AG08396 (cell line): Measurements from ENCODE around the gene SORBS2.
"Not testable (repeated sequence)": the region's sequence is repeated elsewhere in the genome, so short reads cannot be mapped to it uniquely, and the experiment has no call there.

Source experiments
- DNase-seq: peaks from one replicate; pipeline ENCODE4 v3.0.0; 2012; ENCODE audit warnings: low spot score, mixed read lengths

The SORBS2 gene

GRCh38 chr4:185735866-185736400 is 76.1 kb downstream of the SORBS2 start:
- no peak for DNase-seq

- DNase-seq, result no peak
These were observed 77.1 kb downstream of the SORBS2 start for GRCh38 chr4:185734930-185735329.

GRCh38 chr4:185734214-185734613 is 77.8 kb downstream of the SORBS2 start:
- DNase-seq, result no peak

- DNase-seq, result no peak
These were observed 81.0 kb downstream of the SORBS2 start for GRCh38 chr4:185730849-185731608.

DNA sequence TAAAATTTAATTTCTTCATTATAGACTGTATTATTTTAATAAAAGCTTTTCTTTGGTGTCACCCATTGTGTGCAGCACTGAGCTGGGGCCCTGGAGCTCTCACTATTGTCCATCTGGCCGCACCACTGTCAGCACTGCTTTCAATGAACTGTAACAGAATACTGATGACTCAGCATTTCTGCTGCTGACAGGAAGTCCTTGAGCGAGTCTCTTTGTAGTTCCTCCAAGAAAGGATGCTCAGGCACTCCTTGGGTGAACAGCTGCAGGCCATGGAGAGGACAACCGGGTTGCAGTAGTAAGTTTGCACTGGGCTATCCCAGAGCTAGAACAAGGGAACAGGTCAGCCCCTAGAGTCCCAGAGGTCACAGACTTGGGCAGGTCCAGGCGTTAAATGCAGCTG is 81.6 kb downstream of the SORBS2 start:
- DNase-seq, result no peak

- no peak for DNase-seq
These were observed 82.6 kb downstream of the SORBS2 start for GRCh38 chr4:185729391-185729804.

- no peak for DNase-seq
These were observed 83.1 kb downstream of the SORBS2 start for GRCh38 chr4:185728893-185729292.

GRCh38 chr4:185726931-185727330 is 85.1 kb downstream of the SORBS2 start:
- no peak for DNase-seq

DNA sequence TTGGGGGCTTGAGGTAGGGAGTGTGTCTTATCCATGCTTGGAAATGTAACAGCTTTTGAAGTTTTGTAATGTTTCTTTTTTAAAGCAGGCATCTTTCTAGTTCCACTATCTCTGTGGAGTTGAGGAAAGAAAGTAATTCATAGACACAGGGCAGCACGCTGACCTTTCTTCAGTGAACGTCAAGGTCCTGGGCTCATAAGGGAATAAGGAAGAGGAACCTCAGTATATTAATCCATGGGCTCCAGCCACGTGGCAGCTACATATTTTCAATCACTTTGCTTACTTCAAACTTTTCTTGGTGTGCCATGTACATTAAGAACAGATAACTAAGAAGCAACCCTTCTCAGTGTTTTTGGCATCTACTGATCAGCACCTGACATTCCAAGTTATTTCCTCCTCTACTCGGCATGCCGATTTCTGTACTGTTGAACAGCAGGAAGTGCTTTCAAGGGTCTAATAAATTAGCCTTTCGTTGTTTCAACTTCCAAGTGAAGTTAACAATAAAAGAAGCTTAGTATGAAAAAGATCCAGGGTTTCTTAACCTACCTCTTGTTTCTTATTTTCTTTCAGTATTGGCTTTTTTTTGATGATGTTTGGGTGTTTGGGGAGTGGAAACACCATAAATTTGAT is 88.2 kb downstream of the SORBS2 start:
- DNase-seq, result no peak

DNA sequence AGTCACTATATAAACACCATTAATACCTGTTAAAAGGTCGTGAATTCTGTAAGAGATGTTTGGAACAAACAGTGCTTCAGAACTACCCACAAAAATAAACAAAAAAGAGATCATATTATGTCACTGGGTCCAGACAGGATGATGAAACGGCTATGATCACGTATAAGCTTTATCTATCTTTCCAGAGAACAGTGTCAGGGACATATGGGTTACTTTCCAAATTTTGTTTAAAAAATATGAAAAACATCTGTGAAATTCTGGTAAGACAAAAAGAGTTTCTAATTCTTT is 90.0 kb downstream of the SORBS2 start:
- DNase-seq, result no peak

- no peak for DNase-seq
These were observed 90.6 kb downstream of the SORBS2 start for GRCh38 chr4:185721190-185722028.

DNA sequence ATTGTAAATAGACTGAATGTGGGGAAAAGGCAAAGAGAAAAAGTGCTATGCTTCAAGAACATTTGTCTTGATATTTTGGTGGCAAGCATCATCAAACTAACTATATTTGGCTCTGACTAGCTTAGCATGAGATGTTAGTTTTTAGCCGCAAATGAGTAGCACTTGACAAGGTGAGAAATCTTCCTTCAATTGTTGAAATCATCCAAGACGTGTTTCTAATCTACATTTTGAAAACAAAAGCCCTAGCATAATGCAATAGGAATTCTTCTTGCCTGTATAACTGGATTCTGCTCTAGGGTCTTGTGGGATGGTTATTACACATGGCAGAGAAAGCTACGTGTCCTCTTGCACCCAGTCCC is 92.5 kb downstream of the SORBS2 start:
- DNase-seq, result no peak

- no peak for DNase-seq
These were observed 93.2 kb downstream of the SORBS2 start for GRCh38 chr4:185718578-185719499.

DNA sequence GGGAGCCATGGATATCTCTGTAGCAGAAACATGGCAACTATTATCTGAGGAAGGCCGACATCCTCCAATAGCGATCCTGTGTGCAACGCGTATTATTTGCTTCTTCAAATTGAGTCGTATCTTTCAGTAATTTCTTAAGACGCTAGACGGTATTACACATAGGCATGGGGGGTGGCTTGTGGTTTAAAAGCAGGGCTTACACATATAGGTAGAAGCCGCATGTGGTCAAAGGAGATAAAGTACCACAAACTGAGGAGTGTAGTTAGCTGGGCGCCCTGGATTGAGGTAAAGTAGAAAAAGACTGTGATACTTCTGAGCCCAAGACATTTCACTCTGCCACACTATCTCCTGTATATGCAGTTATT is 94.6 kb downstream of the SORBS2 start:
- DNase-seq, result no peak

DNA sequence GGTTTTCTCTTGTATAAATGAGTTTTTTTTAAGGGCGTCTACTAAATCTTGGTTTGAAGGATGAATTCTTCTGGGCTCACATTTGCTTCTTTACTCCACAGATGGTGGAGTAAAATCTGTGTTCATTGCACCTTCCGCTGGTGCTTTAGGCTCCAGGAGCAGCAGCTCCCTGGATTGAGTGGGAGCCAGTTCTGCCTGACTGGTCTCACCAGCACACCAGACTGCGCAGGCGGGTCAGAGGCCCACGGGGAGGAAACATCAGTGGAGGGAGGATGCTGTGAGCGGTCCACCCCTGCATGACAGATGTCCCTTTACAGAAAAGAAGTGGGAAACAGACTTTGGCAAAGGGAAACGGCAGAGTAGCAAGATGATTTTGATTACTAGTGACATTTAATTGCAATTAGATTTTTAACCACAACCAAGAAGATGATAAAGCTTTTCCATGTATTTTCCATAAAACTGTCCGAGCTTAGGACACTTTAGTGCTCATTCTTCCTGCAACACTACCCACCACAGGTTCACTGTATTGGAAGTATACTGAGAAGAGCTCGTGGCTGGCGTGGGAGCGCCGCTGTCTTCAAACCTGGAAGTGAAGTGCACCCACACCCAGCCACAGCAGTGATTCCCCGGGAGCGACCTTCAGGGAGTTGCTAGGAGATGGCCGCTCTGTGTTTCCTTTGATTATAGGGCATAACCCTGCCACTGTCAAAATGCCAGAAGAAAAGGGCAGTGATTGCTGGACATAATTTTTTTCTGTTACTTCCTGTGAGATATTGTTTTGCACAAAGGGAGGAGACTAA is 95.2 kb downstream of the SORBS2 start:
- no peak for DNase-seq

DNA sequence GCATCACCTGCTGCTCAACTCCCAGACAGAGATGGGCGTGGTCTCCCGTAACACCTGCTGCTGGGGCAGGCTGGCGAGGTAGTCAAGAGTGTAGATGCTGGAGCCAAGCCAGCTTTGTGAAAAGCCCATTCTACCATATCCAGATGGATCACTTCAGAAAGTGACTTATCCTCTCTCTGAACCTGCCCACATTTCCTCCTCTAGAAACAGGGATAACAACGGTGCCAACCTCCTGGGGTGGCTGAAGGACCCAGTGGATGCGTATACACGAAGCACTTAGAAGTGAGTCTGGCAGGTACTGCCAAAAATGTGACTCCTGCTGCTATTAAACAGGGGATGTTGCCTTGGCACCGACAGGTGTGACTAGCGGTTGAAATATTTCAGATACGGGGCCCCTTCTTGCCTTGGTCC is 95.8 kb downstream of the SORBS2 start:
- DNase-seq, result no peak

DNA sequence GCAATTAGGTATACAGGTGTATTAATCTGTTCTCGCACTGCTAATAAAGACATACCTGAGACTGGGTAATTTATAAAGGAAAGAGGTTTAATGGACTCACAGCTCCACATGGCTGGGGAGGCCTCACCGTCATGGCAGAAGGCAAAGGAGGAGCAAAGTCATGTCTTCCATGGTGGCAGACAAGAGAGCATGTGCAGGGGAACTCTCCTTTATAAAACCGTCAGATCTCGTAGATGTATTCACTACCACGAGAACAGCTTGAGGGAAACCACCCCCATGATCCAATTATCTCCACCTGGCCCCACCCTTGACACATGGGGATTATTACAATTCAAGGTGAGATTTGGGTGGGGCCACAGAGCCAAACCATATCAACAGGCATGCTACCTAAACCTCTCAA is 97.5 kb downstream of the SORBS2 start:
- not testable (repeated sequence) for DNase-seq

GRCh38 chr4:185713731-185714130 is 98.3 kb downstream of the SORBS2 start:
- DNase-seq, result no peak

DNA sequence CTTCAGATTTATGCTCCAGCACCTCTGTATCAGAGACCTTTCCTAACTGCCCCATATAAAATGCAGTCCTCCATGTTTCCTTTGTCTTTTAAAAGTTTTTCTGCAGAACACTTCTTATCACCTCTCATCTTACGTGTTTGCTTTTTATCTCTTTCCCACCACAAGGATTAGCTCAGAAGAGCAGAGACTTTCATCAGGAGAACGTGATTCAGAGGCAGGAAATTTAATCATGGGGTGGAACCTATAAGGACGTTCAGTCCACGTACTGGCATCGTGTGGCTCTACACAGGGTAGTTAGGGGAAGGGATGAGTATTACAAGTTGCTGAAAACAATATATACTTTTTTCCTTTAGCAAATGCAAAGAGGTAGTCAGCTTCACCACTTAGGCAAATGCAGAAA is 98.7 kb downstream of the SORBS2 start:
- DNase-seq, result no peak

DNA sequence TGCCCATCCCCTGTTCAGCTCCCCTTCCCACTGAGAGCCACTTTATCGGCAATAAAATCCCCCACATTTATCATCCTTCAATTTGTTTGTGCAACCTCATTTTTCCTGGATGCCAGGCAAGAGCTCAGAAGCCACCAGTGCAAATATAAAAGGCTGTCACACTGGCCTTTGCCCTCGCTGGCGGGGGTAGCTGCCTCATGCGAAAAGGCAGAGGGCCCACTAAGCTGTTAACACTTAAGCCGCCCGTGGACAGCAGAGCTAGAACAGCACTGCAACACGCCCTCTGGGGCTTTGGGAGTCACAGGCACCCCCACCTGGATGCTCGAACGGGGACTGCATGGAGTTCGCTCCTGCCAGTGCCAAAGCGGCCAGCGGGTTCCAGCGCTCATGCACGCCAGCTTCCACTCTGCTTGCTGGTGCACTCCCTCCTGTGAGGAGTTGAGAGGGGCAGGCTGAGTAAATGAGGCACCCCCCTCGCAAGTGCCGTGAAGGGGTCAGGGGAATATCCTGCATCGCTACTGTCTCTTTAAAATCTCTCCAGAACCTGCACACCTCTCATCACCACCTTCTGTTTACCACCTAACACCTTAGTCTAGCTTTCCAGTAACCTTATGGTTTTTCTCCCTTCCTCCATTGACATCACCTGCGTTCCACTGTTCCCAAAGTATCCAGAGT is 99.5 kb downstream of the SORBS2 start:
- DNase-seq, result no peak

DNA sequence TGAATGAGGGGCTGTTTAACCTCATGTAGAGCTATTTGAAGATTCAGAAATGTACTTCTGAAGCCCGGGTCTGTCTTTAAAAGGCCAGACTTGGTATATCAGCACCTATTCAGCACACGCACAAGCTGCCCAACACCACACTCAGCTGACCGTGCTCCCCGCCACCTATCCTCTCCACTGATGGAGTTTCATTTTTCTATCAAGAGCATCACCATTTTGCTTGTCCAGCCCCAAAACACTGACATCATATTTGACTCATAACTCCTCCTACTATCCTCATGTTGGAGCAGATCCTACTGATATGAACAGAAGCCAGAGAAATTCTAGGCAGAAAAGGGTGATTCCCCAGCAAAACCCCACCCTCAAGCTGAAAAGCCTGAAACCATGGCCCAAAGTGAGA is 100.3 kb downstream of the SORBS2 start:
- no peak for DNase-seq
